Measurements from ENCODE around the gene CLDN24. TPM values are rescaled to one million over a fixed set of nuclear protein-coding genes. Genes with fewer than 3 reads are reported as not detected.

Gene CLDN24
- total and polyA plus RNA-seq, 2 donors (not counting 3 experiments of a cell fraction or from before 2014, with no cell fraction given) = not detected

DNA sequence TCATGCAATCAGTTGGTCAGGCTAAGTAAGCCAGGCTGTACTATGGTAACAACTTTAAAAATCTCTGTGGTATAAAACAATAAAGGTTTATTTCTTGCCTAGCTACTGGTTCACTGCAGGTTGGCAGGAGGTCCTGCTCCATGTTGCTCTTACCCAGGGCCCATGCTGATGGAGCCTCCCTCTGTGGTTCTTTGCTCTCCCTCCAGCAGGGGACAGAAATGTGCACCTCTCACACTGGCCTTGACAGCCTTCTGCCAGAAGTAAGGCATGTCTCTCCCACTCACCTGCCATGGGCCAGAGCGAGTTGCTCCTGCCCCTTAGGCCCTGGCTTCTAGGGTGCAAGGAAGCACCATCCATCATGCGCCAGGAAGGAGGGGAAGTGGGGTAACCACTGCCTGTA, 33.3 kb downstream of the CLDN24 start:
- Histone ChIP-seq H3K4me1 (ENCODE audit: control insufficient read depth, extremely low read depth, insufficient read depth, low read length) (peaks cover 9% of the 10 kb centered on the region), H3K79me2 (ENCODE audit: control insufficient read depth, insufficient read depth, low read length) (no peaks in the 10 kb centered on the region), H3K36me3 (ENCODE audit: control insufficient read depth in 2 of 2, extremely low read depth in 1 of 2, insufficient read depth in 2 of 2, low read length in 2 of 2) (peaks cover 8 to 21% of the 10 kb centered on the region in 2 experiments), H4K20me1 (replicated peaks; ENCODE audit: control insufficient read depth, extremely low read depth, insufficient read depth, low read length) (no peaks in the 10 kb centered on the region), H3K27me3 (ENCODE audit: control insufficient read depth in 2 of 2, insufficient read depth in 2 of 2, low read length in 2 of 2) (no peaks in the 10 kb centered on the region), H2AFZ (ENCODE audit: low read depth, low read length) (no peak overlapping the region), H3K27ac (ENCODE audit: insufficient read depth, low read depth, low read length) (no peak overlapping the region), H3K9me3 (replicated peaks; ENCODE audit: control insufficient read depth, insufficient read depth, low read length) (no peaks in the 10 kb centered on the region), H3K4me2 (ENCODE audit: insufficient read depth, low read length) (no peak overlapping the region), H3K9ac (replicated peaks; ENCODE audit: extremely low read depth, insufficient read depth, low read length) (no peak overlapping the region), H3K9me1 (replicated peaks; ENCODE audit: control insufficient read depth, extremely low read depth, insufficient read depth, low read length) (no peaks in the 10 kb centered on the region), H3K4me3 (replicated peaks in 1 of 3; ENCODE audit: insufficient read depth in 1 of 3, low read depth in 1 of 3, low read length in 3 of 3) (no peak overlapping the region)
- intact Hi-C loops (cut with micrococcal nuclease) = loop anchor here (1.0 to 5.0 kb wide), 2 partner anchors 11 to 108 kb away; no protein-coding TSS in a partner anchor
- no peak for DNase-seq (ENCODE audit: low read depth, low spot score)
- FAIRE-seq = no peak
- TF ChIP-seq CTCF (IDR thresholded peaks at IDR 0.05; ENCODE audit: extremely low read depth in 1 of 2, insufficient read depth in 1 of 2, low read depth in 1 of 2, low read length in 2 of 2) (peak in 1 of 2 donors; percentile 10), JUN (IDR thresholded peaks at IDR 0.05; ENCODE audit: borderline replicate concordance, insufficient read depth, insufficient read length, low read depth) (no peak)
- POLR2A ChIA-PET = no interaction called here
- dilution Hi-C loops (cut with MboI; ENCODE audit: extremely low pct_ligation_motif_present, low sequenced_read_pairs) = no loop called here
- CTCF ChIA-PET = no interaction called here
- no TSS peak for BruUV-seq (replicated peaks)

- TF ChIP-seq GATA2 (IDR thresholded peaks at IDR 0.05; ENCODE audit: insufficient read depth, insufficient read length, low read depth, low read length) (no peak), POLR2A (IDR thresholded peaks at IDR 0.05; ENCODE audit: low read depth, low read length) (no peak), MYC (IDR thresholded peaks at IDR 0.05; ENCODE audit: low read depth, low read length) (no peak), JUN (IDR thresholded peaks at IDR 0.05; ENCODE audit: borderline replicate concordance, insufficient read depth, insufficient read length, low read depth) (no peak), FOS (IDR thresholded peaks at IDR 0.05; ENCODE audit: borderline replicate concordance, insufficient read depth, low read length) (no peak), CTCF (IDR thresholded peaks at IDR 0.05; ENCODE audit: extremely low read depth in 1 of 2, insufficient read depth in 1 of 2, low read depth in 1 of 2, low read length in 2 of 2) (no peak), EZH2 (IDR thresholded peaks at IDR 0.05; ENCODE audit: borderline replicate concordance, low read depth, low read length, severe bottlenecking) (no peak)
- DNase-seq (ENCODE audit: low read depth, low spot score) (no peak), FAIRE-seq (no peak)
- no peak overlapping the region for H3K9ac ChIP-seq (replicated peaks; ENCODE audit: extremely low read depth, insufficient read depth, low read length)
- intact Hi-C loops (cut with micrococcal nuclease) (loop anchor here (1.0 to 5.0 kb wide), 2 partner anchors 13 to 110 kb away; no protein-coding TSS in a partner anchor), dilution Hi-C loops (cut with MboI; ENCODE audit: extremely low pct_ligation_motif_present, low sequenced_read_pairs) (no loop called here)
- H3K27me3 ChIP-seq (ENCODE audit: control insufficient read depth in 2 of 2, insufficient read depth in 2 of 2, low read length in 2 of 2) = no peaks in the 10 kb centered on the region
- no peak overlapping the region for H3K4me2 ChIP-seq (ENCODE audit: insufficient read depth, low read length)
- ChIA-PET CTCF (interaction anchor here (1.1 to 1.2 kb wide), 2 partner anchors 25 to 76 kb away, joined by 3 to 4 read pairs; no protein-coding TSS in a partner anchor), POLR2A (no interaction called here)
- H4K20me1 ChIP-seq (replicated peaks; ENCODE audit: control insufficient read depth, extremely low read depth, insufficient read depth, low read length) = no peaks in the 10 kb centered on the region
- peaks cover 9% of the 10 kb centered on the region for H3K4me1 ChIP-seq (ENCODE audit: control insufficient read depth, extremely low read depth, insufficient read depth, low read length)
- H3K9me3 ChIP-seq (replicated peaks; ENCODE audit: control insufficient read depth, insufficient read depth, low read length) = no peaks in the 10 kb centered on the region
- no peak overlapping the region for H2AFZ ChIP-seq (ENCODE audit: low read depth, low read length)
- no peak overlapping the region for H3K27ac ChIP-seq (ENCODE audit: insufficient read depth, low read depth, low read length)
- no peak overlapping the region for H3K4me3 ChIP-seq (replicated peaks in 1 of 3; ENCODE audit: insufficient read depth in 1 of 3, low read depth in 1 of 3, low read length in 3 of 3)
- H3K36me3 ChIP-seq (ENCODE audit: control insufficient read depth in 2 of 2, extremely low read depth in 1 of 2, insufficient read depth in 2 of 2, low read length in 2 of 2) = peaks cover 8 to 23% of the 10 kb centered on the region in 2 experiments
- no TSS peak for BruUV-seq (replicated peaks)
- H3K9me1 ChIP-seq (replicated peaks; ENCODE audit: control insufficient read depth, extremely low read depth, insufficient read depth, low read length) = no peaks in the 10 kb centered on the region
- no peaks in the 10 kb centered on the region for H3K79me2 ChIP-seq (ENCODE audit: control insufficient read depth, insufficient read depth, low read length)
Measured at GRCh38 chr4:183287677-183288076, 34.5 kb downstream of the CLDN24 start.
